Myometrial cell (primary cell): ENCODE measurements around the gene C1orf198. TPM values are rescaled to one million over a fixed set of nuclear protein-coding genes. Genes with fewer than 3 reads are reported as not detected.

Source experiments
- total RNA-seq: library from RNA; depleted of rRNA; stranded (reverse); fragments of >200 nt; gene quantifications from 2 replicates; pipeline ENCODE4 v1.2.3, GENCODE V29; 2015

Gene C1orf198
- total RNA-seq, result 19.5 and 21.3 TPM in 2 replicates

GRCh38 chr1:230867903-230868735 is at the start of gene C1orf198:
Gene C1orf198 (minus strand): TSS chr1:230868521. CDS start chr1:230868512, 9 bp downstream.

Other genes starting within 250 kb of the C1orf198 start
- gene COG2, start 226.0 kb downstream of the C1orf198 start, total RNA-seq, result 15.9 and 17.7 TPM in 2 replicates
- gene AGT, start 154.4 kb downstream of the C1orf198 start, total RNA-seq, result 1.2 TPM in 1 of 2 replicates, not detected in the other
- gene CAPN9, start 121.1 kb downstream of the C1orf198 start, total RNA-seq, result not detected in 2 replicates
- gene TTC13, start 110.3 kb upstream of the C1orf198 start, total RNA-seq, result 7.4 and 17.0 TPM in 2 replicates
- gene ARV1, start 110.6 kb upstream of the C1orf198 start, total RNA-seq, result 22.5 and 33.1 TPM in 2 replicates
- gene FAM89A, start 171.7 kb upstream of the C1orf198 start, total RNA-seq, result 6.9 and 10.6 TPM in 2 replicates